ENCODE data around the gene ECT2. TPM values are rescaled to one million over a fixed set of nuclear protein-coding genes. Genes with fewer than 3 reads are reported as not detected.

The ECT2 gene
- total and polyA plus RNA-seq, 2 of the 8 experiments (the other 6 are each of a cell fraction or from before 2014, with no cell fraction given) = 19.5 to 88.7 TPM

DNA sequence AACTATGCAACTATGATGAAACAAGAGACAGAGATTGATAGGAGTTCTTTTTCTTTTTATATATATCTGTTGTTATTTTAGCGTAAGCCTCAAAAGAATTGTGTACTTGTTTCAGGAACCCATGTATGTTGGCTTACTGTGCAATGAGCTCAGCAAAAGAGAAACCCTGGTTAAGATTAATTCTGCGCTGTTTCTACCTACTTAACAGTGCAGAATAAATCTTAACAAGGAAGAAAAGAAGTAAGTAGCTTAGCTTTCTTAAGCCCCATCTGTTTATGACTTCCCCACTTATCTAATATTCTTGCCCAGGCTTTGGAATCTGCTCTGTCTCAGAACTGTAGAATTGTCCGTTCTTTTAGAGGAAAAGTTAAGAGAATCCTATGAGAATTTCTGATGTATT, 27.4 kb downstream of the ECT2 start:
- Histone ChIP-seq H2BK20ac (ENCODE audit: low read length) (no peak overlapping the region), H3K4me2 (ENCODE audit: insufficient read depth in 1 of 2, low read depth in 2 of 2, low read length in 2 of 2) (no peak overlapping the region), H2AK5ac (ENCODE audit: low read depth, low read length) (no peak overlapping the region), H3K23ac (ENCODE audit: insufficient read length) (no peak overlapping the region), H4K8ac (ENCODE audit: extremely low read depth, insufficient read depth, low read length) (no peak overlapping the region), H3K27ac (ENCODE audit: low read depth, low read length) (no peak overlapping the region), H3K9me3 (ENCODE audit: insufficient read depth in 2 of 2, low read depth in 1 of 2, low read length in 1 of 2) (no peaks in the 10 kb centered on the region), H2AFZ (ENCODE audit: low read length) (no peak overlapping the region), H3K4ac (replicated peaks; ENCODE audit: insufficient read length, low read depth, low read length) (no peak overlapping the region), H2BK15ac (ENCODE audit: low read length) (no peak overlapping the region), H3K23me2 (ENCODE audit: low read depth, low read length) (no peaks in the 10 kb centered on the region), H4K5ac (ENCODE audit: insufficient read length, low read depth, low read length) (no peak overlapping the region), H3K27me3 (replicated peaks in 1 of 4; ENCODE audit: control insufficient read depth in 3 of 4, extremely low read depth in 1 of 4, insufficient read depth in 3 of 4, low read length in 3 of 4) (peaks cover 0 to 2% (median 0%) of the 10 kb centered on the region in 4 experiments; a peak in 1 of 7 replicates), H3K4me3 (ENCODE audit: extremely low read depth in 1 of 4, insufficient read depth in 2 of 4, low read depth in 3 of 4, low read length in 4 of 4) (no peak overlapping the region), H3K4me1 (replicated peaks in 1 of 4; ENCODE audit: control insufficient read depth in 3 of 4, insufficient read depth in 4 of 4, low read length in 3 of 4) (no peaks in the 10 kb centered on the region), H3K36me3 (ENCODE audit: control insufficient read depth in 2 of 4, insufficient read depth in 4 of 4, low read length in 3 of 4) (peaks cover 7 to 75% (median 30%) of the 10 kb centered on the region in 4 experiments; a peak in 7 of 8 replicates), H4K91ac (replicated peaks; ENCODE audit: insufficient read length, low read length) (no peak overlapping the region), H3K56ac (replicated peaks; ENCODE audit: insufficient read length, low read depth, low read length) (no peak overlapping the region), H2BK5ac (ENCODE audit: low read depth, low read length) (no peak overlapping the region), H2BK120ac (replicated peaks; ENCODE audit: low read depth, low read length) (no peak overlapping the region), H3K14ac (ENCODE audit: insufficient read length) (no peak overlapping the region), H2BK12ac (ENCODE audit: low read depth, low read length) (no peak overlapping the region), H3K9ac (replicated peaks in 1 of 4; ENCODE audit: extremely low read depth in 1 of 4, low read depth in 3 of 4, low read length in 3 of 4) (no peak overlapping the region), H3K18ac (ENCODE audit: extremely low read depth, low read length) (no peak overlapping the region), H4K20me1 (replicated peaks in 1 of 2; ENCODE audit: control insufficient read depth in 1 of 2, insufficient read depth in 2 of 2, low read length in 2 of 2) (peaks cover 0 to 2% of the 10 kb centered on the region in 2 experiments), H3K79me2 (ENCODE audit: control insufficient read depth in 1 of 2, insufficient read depth in 2 of 2, low read length in 2 of 2) (no peaks in the 10 kb centered on the region), H3K79me1 (ENCODE audit: low read depth, low read length) (no peaks in the 10 kb centered on the region)
- ChIA-PET POLR2A (ENCODE audit: partially characterized antibody) (interaction anchor here (1.4 to 1.6 kb wide), 4 partner anchors 13 to 19 kb away, joined by 3 to 5 read pairs (median 4); no protein-coding TSS in a partner anchor), CTCF (ENCODE audit: partially characterized antibody) (no interaction called here)
- 98% methylated on average over 3 of the region's 3 CpGs; no CpG with 5 or more reads in 1 of the 2 experiments for WGBS, 2 experiments (ENCODE audit: extremely low coverage in 1 of 2, insufficient coverage in 1 of 2, insufficient read length in 1 of 2, insufficient replicate concordance in 2 of 2, low coverage in 1 of 2, low lambda C conversion rate in 2 of 2, missing lambda C conversion rate in 1 of 2)
- TF ChIP-seq CTBP2 (IDR thresholded peaks at IDR 0.05; ENCODE audit: borderline replicate concordance, insufficient read depth, insufficient read length, low read length) = no peak
- no peak for TF ChIP-seq NRF1 (IDR thresholded peaks at IDR 0.05; ENCODE audit: low read depth, low read length)
- TF ChIP-seq USF2 (IDR thresholded peaks at IDR 0.05; ENCODE audit: low read length) = no peak
- TF ChIP-seq POLR2AphosphoS5 (IDR thresholded peaks at IDR 0.05; ENCODE audit: low read depth, low read length) = no peak
- no peak for TF ChIP-seq E2F6 (IDR thresholded peaks at IDR 0.05)
- TF ChIP-seq ATF3 (IDR thresholded peaks at IDR 0.05; ENCODE audit: insufficient read depth, low read depth, low read length) = no peak
- TF ChIP-seq YY1 (IDR thresholded peaks at IDR 0.05; ENCODE audit: low read depth, low read length) = no peak
- TF ChIP-seq MAFK (IDR thresholded peaks at IDR 0.05; ENCODE audit: low read depth, low read length) = no peak
- no peak for TF ChIP-seq SRF (IDR thresholded peaks at IDR 0.05; ENCODE audit: low read depth, low read length)
- TF ChIP-seq TAF1 (IDR thresholded peaks at IDR 0.05; ENCODE audit: low read depth, low read length) = no peak
- no peak for TF ChIP-seq RFX5 (IDR thresholded peaks at IDR 0.05; ENCODE audit: borderline replicate concordance, low read depth, low read length)
- FAIRE-seq (no peak), DNase-seq (ENCODE audit: low read depth in 1 of 2, low spot score in 2 of 2) (no peak)
